Panc1 (cell line): ENCODE measurements around the gene GPHN.

Experiments used
- CTCF ChIP-seq: fragments of 450-650 bp; IDR thresholded peaks from 2 replicates; pipeline ENCODE4 v1.5.1; 2017; ENCODE audit warnings: mild to moderate bottlenecking
- POLR2AphosphoS5 ChIP-seq: IDR thresholded peaks from 2 replicates; pipeline ENCODE4 v1.6.1; 2012; ENCODE audit warnings: mild to moderate bottlenecking, low read depth, low read length, moderate library complexity
- REST ChIP-seq, 2 experiments: IDR thresholded peaks; 2 replicates each; pipeline ENCODE4 v1.6.1; 2011 to 2012; ENCODE audit warnings: low read depth in 2 of 2, control low read depth in 1 of 2, low read length in 1 of 2, mild to moderate bottlenecking in 1 of 2, moderate library complexity in 1 of 2; ENCODE audit not compliant: insufficient read depth in 1 of 2
- SIN3A ChIP-seq: IDR thresholded peaks from 2 replicates; pipeline ENCODE4 v1.6.1; 2012; ENCODE audit warnings: low read depth, mild to moderate bottlenecking, low read length, moderate library complexity, borderline replicate concordance; ENCODE audit not compliant: insufficient read depth
- TCF7L2 ChIP-seq: IDR thresholded peaks from 2 replicates; pipeline ENCODE4 v1.6.1; 2011; ENCODE audit warnings: mild to moderate bottlenecking, low read depth, low read length, inconsistent platforms

DNA sequence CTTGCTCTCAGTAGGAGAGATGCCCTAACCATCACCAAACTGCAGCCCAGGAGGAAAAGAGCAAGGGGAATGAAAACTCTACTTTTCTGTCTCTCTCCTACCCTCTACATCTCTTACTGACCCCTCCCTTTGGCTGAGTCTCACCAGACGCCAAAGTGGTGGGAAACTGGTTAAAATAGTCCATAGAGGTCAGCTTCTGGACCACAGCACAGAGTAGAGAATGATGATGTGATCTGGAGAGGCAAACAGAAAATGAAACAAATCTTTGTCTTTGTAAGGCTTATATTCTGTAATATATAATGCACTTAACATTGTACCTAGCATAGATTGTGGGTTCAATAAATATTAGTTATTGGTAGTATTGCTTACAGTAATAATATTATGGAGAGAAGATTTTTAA, 600.3 kb downstream of the GPHN start:
- TF ChIP-seq CTCF (no peak), TCF7L2 (no peak), REST (IDR thresholded peaks at IDR 0.05; ENCODE audit: insufficient read depth in 1 of 2, low read depth in 2 of 2, low read length in 1 of 2) (no peak), POLR2AphosphoS5 (no peak), SIN3A (no peak)
